HG03442 (cell line): Measurements from ENCODE around the gene COL13A1.

Experiments
- ATAC-seq: cut with Tn5 transposase; IDR thresholded peaks from one replicate; pipeline ENCODE4 v1.9.1; 2021; ENCODE audit warnings: mild to moderate bottlenecking, moderate library complexity; ENCODE audit not compliant: unreplicated experiment

The COL13A1 gene

GRCh38 chr10:69996611-69997010 is 194.9 kb downstream of the COL13A1 start:
- no peak for ATAC-seq

- ATAC-seq = no peak
Measured at GRCh38 chr10:70000262-70000661, 198.6 kb downstream of the COL13A1 start.

- no peak for ATAC-seq
Measured at GRCh38 chr10:70007116-70007820, 205.6 kb downstream of the COL13A1 start.
